ENCODE data around the gene AP4E1. TPM values are rescaled to one million over a fixed set of nuclear protein-coding genes. Genes with fewer than 3 reads are reported as not detected.

AP4E1 gene
- total and polyA plus RNA-seq, 2 of the 8 experiments (the other 6 are each of a cell fraction or from before 2014, with no cell fraction given), result 1.4 to 10.9 TPM

DNA sequence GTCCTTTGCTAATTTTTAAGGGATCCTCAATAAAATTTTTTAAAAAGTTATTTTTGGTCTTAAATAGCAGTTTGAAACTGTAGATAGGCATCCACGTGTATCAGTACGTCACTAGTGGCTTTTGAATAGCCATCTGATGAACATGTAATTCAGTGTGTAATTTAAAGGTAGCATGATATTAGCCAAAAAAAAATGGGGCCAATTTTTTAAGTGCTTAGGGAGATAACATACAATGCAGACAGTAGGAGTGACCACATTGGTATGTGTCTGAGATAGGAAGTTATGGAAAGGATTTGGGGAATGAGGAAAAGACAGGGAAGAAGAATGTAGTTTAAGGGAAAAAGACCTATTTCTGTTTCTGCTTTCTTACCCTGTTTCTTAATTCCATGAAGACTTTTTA lies 2.5 kb downstream of the AP4E1 start:
- Histone ChIP-seq H3K27me3 (replicated peaks in 1 of 4; ENCODE audit: control insufficient read depth in 3 of 4, extremely low read depth in 1 of 4, insufficient read depth in 3 of 4, low read length in 3 of 4) (no peaks in the 10 kb centered on the region), H3K4ac (replicated peaks; ENCODE audit: insufficient read length, low read depth, low read length) (no peak overlapping the region), H3K79me1 (ENCODE audit: low read depth, low read length) (no peaks in the 10 kb centered on the region), H3K4me3 (ENCODE audit: extremely low read depth in 1 of 4, insufficient read depth in 2 of 4, low read depth in 3 of 4, low read length in 4 of 4) (no peak overlapping the region), H3K79me2 (ENCODE audit: control insufficient read depth in 1 of 2, insufficient read depth in 2 of 2, low read length in 2 of 2) (peaks cover 0 to 9% of the 10 kb centered on the region in 2 experiments; a peak in 1 of 4 replicates), H3K4me1 (replicated peaks in 1 of 4; ENCODE audit: control insufficient read depth in 3 of 4, insufficient read depth in 4 of 4, low read length in 3 of 4) (peaks cover 0 to 3% (median 0%) of the 10 kb centered on the region in 4 experiments; a peak in 2 of 7 replicates), H2BK5ac (ENCODE audit: low read depth, low read length) (no peak overlapping the region), H2BK15ac (ENCODE audit: low read length) (no peak overlapping the region), H4K91ac (replicated peaks; ENCODE audit: insufficient read length, low read length) (no peak overlapping the region), H4K8ac (ENCODE audit: extremely low read depth, insufficient read depth, low read length) (no peak overlapping the region), H2BK20ac (ENCODE audit: low read length) (no peak overlapping the region), H2AK5ac (ENCODE audit: low read depth, low read length) (no peak overlapping the region), H3K9ac (replicated peaks in 1 of 4; ENCODE audit: extremely low read depth in 1 of 4, low read depth in 3 of 4, low read length in 3 of 4) (no peak overlapping the region), H3K4me2 (ENCODE audit: insufficient read depth in 1 of 2, low read depth in 2 of 2, low read length in 2 of 2) (no peak overlapping the region), H4K5ac (ENCODE audit: insufficient read length, low read depth, low read length) (no peak overlapping the region), H2BK120ac (replicated peaks; ENCODE audit: low read depth, low read length) (no peak overlapping the region), H3K9me3 (ENCODE audit: insufficient read depth in 2 of 2, low read depth in 1 of 2, low read length in 1 of 2) (no peaks in the 10 kb centered on the region), H3K36me3 (ENCODE audit: control insufficient read depth in 2 of 4, insufficient read depth in 4 of 4, low read length in 3 of 4) (peaks cover 0 to 11% (median 2%) of the 10 kb centered on the region in 4 experiments; a peak in 5 of 8 replicates), H2BK12ac (ENCODE audit: low read depth, low read length) (no peak overlapping the region), H3K23me2 (ENCODE audit: low read depth, low read length) (peaks cover 2% of the 10 kb centered on the region; the same call in 1 of the 2 replicates), H3K14ac (ENCODE audit: insufficient read length) (no peak overlapping the region), H3K27ac (ENCODE audit: low read depth, low read length) (no peak overlapping the region), H3K18ac (ENCODE audit: extremely low read depth, low read length) (no peak overlapping the region), H3K23ac (ENCODE audit: insufficient read length) (no peak overlapping the region), H4K20me1 (replicated peaks in 1 of 2; ENCODE audit: control insufficient read depth in 1 of 2, insufficient read depth in 2 of 2, low read length in 2 of 2) (no peaks in the 10 kb centered on the region), H2AFZ (ENCODE audit: low read length) (no peak overlapping the region), H3K56ac (replicated peaks; ENCODE audit: insufficient read length, low read depth, low read length) (no peak overlapping the region)
- ChIA-PET CTCF (ENCODE audit: partially characterized antibody) (no interaction called here), POLR2A (ENCODE audit: partially characterized antibody) (no interaction called here)
- no peak for DNase-seq (ENCODE audit: low read depth in 1 of 2, low spot score in 2 of 2)
- TF ChIP-seq HDAC6 (IDR thresholded peaks at IDR 0.05; ENCODE audit: low read depth, low read length), result no peak
- no peak for TF ChIP-seq FOSL1 (IDR thresholded peaks at IDR 0.05; ENCODE audit: insufficient read depth, low read depth, low read length)
- TF ChIP-seq TCF12 (IDR thresholded peaks at IDR 0.05; ENCODE audit: low read depth, low read length), result no peak
- no peak for TF ChIP-seq HDAC2 (IDR thresholded peaks at IDR 0.05; ENCODE audit: borderline replicate concordance in 1 of 2, low read depth in 2 of 2, low read length in 2 of 2)
- TF ChIP-seq JUND (IDR thresholded peaks at IDR 0.05; ENCODE audit: low read length), result no peak
- no peak for TF ChIP-seq SP2 (IDR thresholded peaks at IDR 0.05; ENCODE audit: low read length)
- TF ChIP-seq GABPA (IDR thresholded peaks at IDR 0.05; ENCODE audit: borderline replicate concordance, insufficient read depth, low read length), result no peak
- TF ChIP-seq, protein P1, sequence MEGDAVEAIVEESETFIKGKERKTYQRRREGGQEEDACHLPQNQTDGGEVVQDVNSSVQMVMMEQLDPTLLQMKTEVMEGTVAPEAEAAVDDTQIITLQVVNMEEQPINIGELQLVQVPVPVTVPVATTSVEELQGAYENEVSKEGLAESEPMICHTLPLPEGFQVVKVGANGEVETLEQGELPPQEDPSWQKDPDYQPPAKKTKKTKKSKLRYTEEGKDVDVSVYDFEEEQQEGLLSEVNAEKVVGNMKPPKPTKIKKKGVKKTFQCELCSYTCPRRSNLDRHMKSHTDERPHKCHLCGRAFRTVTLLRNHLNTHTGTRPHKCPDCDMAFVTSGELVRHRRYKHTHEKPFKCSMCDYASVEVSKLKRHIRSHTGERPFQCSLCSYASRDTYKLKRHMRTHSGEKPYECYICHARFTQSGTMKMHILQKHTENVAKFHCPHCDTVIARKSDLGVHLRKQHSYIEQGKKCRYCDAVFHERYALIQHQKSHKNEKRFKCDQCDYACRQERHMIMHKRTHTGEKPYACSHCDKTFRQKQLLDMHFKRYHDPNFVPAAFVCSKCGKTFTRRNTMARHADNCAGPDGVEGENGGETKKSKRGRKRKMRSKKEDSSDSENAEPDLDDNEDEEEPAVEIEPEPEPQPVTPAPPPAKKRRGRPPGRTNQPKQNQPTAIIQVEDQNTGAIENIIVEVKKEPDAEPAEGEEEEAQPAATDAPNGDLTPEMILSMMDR (IDR thresholded peaks at IDR 0.05; ENCODE audit: control extremely low read depth in 1 of 3, insufficient read depth in 1 of 3, low read depth in 1 of 3, low read length in 3 of 3), result no peak
- TF ChIP-seq CREB1 (IDR thresholded peaks at IDR 0.05), result no peak
- TF ChIP-seq CBX5 (IDR thresholded peaks at IDR 0.05; ENCODE audit: low read depth, low read length), result no peak
- TF ChIP-seq TEAD4 (IDR thresholded peaks at IDR 0.05; ENCODE audit: low read depth, low read length), result no peak
- no peak for TF ChIP-seq TBP (IDR thresholded peaks at IDR 0.05; ENCODE audit: low read depth, low read length)
- 93% methylated on average over 2 of the region's 2 CpGs; no CpG with 5 or more reads in 1 of the 2 experiments for WGBS, 2 experiments (ENCODE audit: extremely low coverage in 1 of 2, insufficient coverage in 1 of 2, insufficient read length in 1 of 2, insufficient replicate concordance in 2 of 2, low coverage in 1 of 2, low lambda C conversion rate in 2 of 2, missing lambda C conversion rate in 1 of 2)
- no peak for FAIRE-seq
